ENCODE measurements around the gene GPATCH1.

The GPATCH1 gene

GRCh38 chr19:33085570-33086128 lies 4.7 kb downstream of the GPATCH1 start:
- no peak for DNase-seq (ENCODE audit: low spot score)
- no peak for TF ChIP-seq CTCF (IDR thresholded peaks at IDR 0.05; ENCODE audit: borderline replicate concordance, control extremely low read depth, extremely low read depth, insufficient read depth, missing control alignments)
- in situ Hi-C loops (cut with MboI; ENCODE audit: low sequenced_read_pairs, unreplicated experiment), result no loop called here

- no peak for TF ChIP-seq CTCF (IDR thresholded peaks at IDR 0.05; ENCODE audit: borderline replicate concordance, control extremely low read depth, extremely low read depth, insufficient read depth, missing control alignments)
- no peak for DNase-seq (ENCODE audit: low spot score)
- in situ Hi-C loops (cut with MboI; ENCODE audit: low sequenced_read_pairs, unreplicated experiment), result no loop called here
These were observed 6.0 kb downstream of the GPATCH1 start for GRCh38 chr19:33086955-33087354.

- DNase-seq (ENCODE audit: low spot score), result no peak
- TF ChIP-seq CTCF (IDR thresholded peaks at IDR 0.05; ENCODE audit: borderline replicate concordance, control extremely low read depth, extremely low read depth, insufficient read depth, missing control alignments), result no peak
- in situ Hi-C loops (cut with MboI; ENCODE audit: low sequenced_read_pairs, unreplicated experiment), result no loop called here
These were observed 8.0 kb downstream of the GPATCH1 start for GRCh38 chr19:33089010-33089409.

- DNase-seq (ENCODE audit: low spot score), result no peak
- in situ Hi-C loops (cut with MboI; ENCODE audit: low sequenced_read_pairs, unreplicated experiment), result no loop called here
- TF ChIP-seq CTCF (IDR thresholded peaks at IDR 0.05; ENCODE audit: borderline replicate concordance, control extremely low read depth, extremely low read depth, insufficient read depth, missing control alignments), result no peak
These were observed 9.2 kb downstream of the GPATCH1 start for GRCh38 chr19:33090179-33090578.

- in situ Hi-C loops (cut with MboI; ENCODE audit: low sequenced_read_pairs, unreplicated experiment), result no loop called here
- DNase-seq (ENCODE audit: low spot score), result no peak
- TF ChIP-seq CTCF (IDR thresholded peaks at IDR 0.05; ENCODE audit: borderline replicate concordance, control extremely low read depth, extremely low read depth, insufficient read depth, missing control alignments), result no peak
These were observed 12.6 kb downstream of the GPATCH1 start for GRCh38 chr19:33093420-33094210.

GRCh38 chr19:33094436-33095067 lies 13.6 kb downstream of the GPATCH1 start:
- in situ Hi-C loops (cut with MboI; ENCODE audit: low sequenced_read_pairs, unreplicated experiment), result no loop called here
- DNase-seq (ENCODE audit: low spot score), result no peak
- TF ChIP-seq CTCF (IDR thresholded peaks at IDR 0.05; ENCODE audit: borderline replicate concordance, control extremely low read depth, extremely low read depth, insufficient read depth, missing control alignments), result no peak

Measured in GM13976 (cell line).